ENCODE data around the gene CHAC2. TPM values are rescaled to one million over a fixed set of nuclear protein-coding genes. Genes with fewer than 3 reads are reported as not detected.

Gene CHAC2
- total RNA-seq, 1 experiment from 2014 or later = 10.5 TPM

- Mint-ChIP-seq H3K36me3 (ENCODE audit: insufficient read depth, unreplicated experiment) (peaks cover 15% of the 10 kb centered on the region), H3K27ac (ENCODE audit: low read depth, unreplicated experiment) (no peak overlapping the region), H3K4me3 (ENCODE audit: unreplicated experiment) (no peak overlapping the region), H3K9me3 (ENCODE audit: unreplicated experiment) (no peaks in the 10 kb centered on the region), H3K4me1 (ENCODE audit: insufficient read depth, unreplicated experiment) (peaks cover 8% of the 10 kb centered on the region), H3K27me3 (ENCODE audit: insufficient read depth, unreplicated experiment) (no peaks in the 10 kb centered on the region)
- ChIA-PET CTCF (interaction anchor here (0.7 to 1.0 kb wide), 2 partner anchors 67 to 579 kb away, joined by 3 to 7 read pairs; no protein-coding TSS in a partner anchor), POLR2A (interaction anchor here (1.0 to 6.5 kb wide), 3 partner anchors 9 to 140 kb away, joined by 4 to 42 read pairs (median 16); partner anchors contain the start of genes ASB3, CHAC2 and ERLEC1)
- no TSS peak for BruUV-seq (replicated peaks)
- DNase-seq (ENCODE audit: unreplicated experiment) = no peak
- no peak for TF ChIP-seq CTCF (IDR thresholded peaks at IDR 0.05; ENCODE audit: unreplicated experiment)
- intact Hi-C loops (cut with micrococcal nuclease) = no loop called here
These were observed 9.5 kb downstream of the CHAC2 start for GRCh38 chr2:53777134-53777533.

- Mint-ChIP-seq H3K4me1 (ENCODE audit: insufficient read depth, unreplicated experiment) (peaks cover 8% of the 10 kb centered on the region), H3K27me3 (ENCODE audit: insufficient read depth, unreplicated experiment) (no peaks in the 10 kb centered on the region), H3K4me3 (ENCODE audit: unreplicated experiment) (no peak overlapping the region), H3K27ac (ENCODE audit: low read depth, unreplicated experiment) (no peak overlapping the region), H3K9me3 (ENCODE audit: unreplicated experiment) (no peaks in the 10 kb centered on the region), H3K36me3 (ENCODE audit: insufficient read depth, unreplicated experiment) (peaks cover 15% of the 10 kb centered on the region)
- BruUV-seq (replicated peaks) = no TSS peak
- intact Hi-C loops (cut with micrococcal nuclease) = no loop called here
- no peak for DNase-seq (ENCODE audit: unreplicated experiment)
- ChIA-PET POLR2A (interaction anchor here (2.6 to 6.5 kb wide), 3 partner anchors 7 to 11 kb away, joined by 12 to 42 read pairs (median 16); partner anchors contain the start of genes ASB3, CHAC2 and ERLEC1), CTCF (no interaction called here)
- no peak for TF ChIP-seq CTCF (IDR thresholded peaks at IDR 0.05; ENCODE audit: unreplicated experiment)
These were observed 11.0 kb downstream of the CHAC2 start for GRCh38 chr2:53778536-53779162.

GRCh38 chr2:53780056-53780455 lies 12.5 kb downstream of the CHAC2 start:
- no peak for DNase-seq (ENCODE audit: unreplicated experiment)
- Mint-ChIP-seq H3K36me3 (ENCODE audit: insufficient read depth, unreplicated experiment) (peaks cover 7% of the 10 kb centered on the region), H3K27ac (ENCODE audit: low read depth, unreplicated experiment) (no peak overlapping the region), H3K4me1 (ENCODE audit: insufficient read depth, unreplicated experiment) (peaks cover 19% of the 10 kb centered on the region), H3K27me3 (ENCODE audit: insufficient read depth, unreplicated experiment) (no peaks in the 10 kb centered on the region), H3K9me3 (ENCODE audit: unreplicated experiment) (no peaks in the 10 kb centered on the region), H3K4me3 (ENCODE audit: unreplicated experiment) (no peak overlapping the region)
- intact Hi-C loops (cut with micrococcal nuclease) = no loop called here
- TF ChIP-seq CTCF (IDR thresholded peaks at IDR 0.05; ENCODE audit: unreplicated experiment) = no peak
- POLR2A ChIA-PET = interaction anchor here (0.6 to 2.6 kb wide), 2 partner anchors 12 to 1838 kb away, joined by 4 to 12 read pairs; partner anchors contain the start of genes CHAC2 and PPP4R3B
- no TSS peak for BruUV-seq (replicated peaks)
- CTCF ChIA-PET = interaction anchor here (0.5 to 1.0 kb wide), 2 partner anchors 11 to 532 kb away, joined by 3 read pairs; no protein-coding TSS in a partner anchor

- Mint-ChIP-seq H3K4me3 (ENCODE audit: unreplicated experiment) (no peak overlapping the region), H3K27ac (ENCODE audit: low read depth, unreplicated experiment) (no peak overlapping the region), H3K27me3 (ENCODE audit: insufficient read depth, unreplicated experiment) (no peaks in the 10 kb centered on the region), H3K9me3 (ENCODE audit: unreplicated experiment) (no peaks in the 10 kb centered on the region), H3K36me3 (ENCODE audit: insufficient read depth, unreplicated experiment) (peaks cover 7% of the 10 kb centered on the region), H3K4me1 (ENCODE audit: insufficient read depth, unreplicated experiment) (peaks cover 12% of the 10 kb centered on the region)
- no peak for TF ChIP-seq CTCF (IDR thresholded peaks at IDR 0.05; ENCODE audit: unreplicated experiment)
- POLR2A ChIA-PET = interaction anchor here (7.8 kb wide), 1 partner anchor 15 kb away, joined by 112 read pairs; the partner anchor contains the start of gene CHAC2
- intact Hi-C loops (cut with micrococcal nuclease) = no loop called here
- no TSS peak for BruUV-seq (replicated peaks)
- CTCF ChIA-PET = no interaction called here
- DNase-seq (ENCODE audit: unreplicated experiment) = no peak
These were observed 15.1 kb downstream of the CHAC2 start for GRCh38 chr2:53782676-53783075.
